Endometrial microvascular endothelial cells (primary cell): Measurements from ENCODE around the gene NBEAL2. TPM values are rescaled to one million over a fixed set of nuclear protein-coding genes. Genes with fewer than 3 reads are reported as not detected.

Source experiments
- in situ Hi-C: cut with HindIII; loops from 2 replicates; pipeline ENCODE4 v1.10.0; 2017; ENCODE audit warnings: low sequenced_read_pairs, low pct_unique_long_range_greater_than_20kb; ENCODE audit errors: inconsistent ontology term
- total RNA-seq: library from RNA; depleted of rRNA; stranded (reverse); fragments of >200 nt; gene quantifications from one replicate; pipeline ENCODE4 v1.2.3, GENCODE V29; 2015; ENCODE audit errors: inconsistent ontology term

Gene NBEAL2
- total RNA-seq, 1 donor from 2014 or later = 39.9 TPM

DNA sequence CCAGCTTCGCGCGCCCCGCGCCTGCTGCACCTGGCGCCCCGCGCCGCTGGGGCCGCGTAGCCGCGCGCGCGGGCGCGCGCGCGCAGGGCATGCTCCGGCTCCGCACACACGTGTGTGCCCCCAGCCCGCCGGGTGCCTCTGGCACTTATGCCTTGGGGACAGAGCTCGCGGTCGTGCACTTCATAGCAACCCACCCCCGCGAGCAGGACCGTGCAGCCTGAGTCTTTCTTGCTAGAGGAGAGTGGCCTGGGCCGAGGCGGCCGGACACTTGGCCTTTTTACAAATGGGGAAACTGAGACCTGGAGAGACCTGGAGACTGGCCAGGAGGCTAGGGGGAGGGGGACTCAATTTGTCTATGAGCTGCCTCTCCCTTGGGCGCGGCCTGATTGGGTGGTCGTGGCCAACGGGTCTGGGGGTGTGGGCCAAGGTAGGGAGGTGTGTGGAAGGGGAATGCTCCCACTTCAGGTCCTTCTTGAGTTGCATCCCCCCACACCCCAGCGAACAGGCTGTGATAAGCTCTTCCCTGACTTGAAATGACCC is 562 bp downstream of the NBEAL2 start:
- in situ Hi-C loops = no loop called here

DNA sequence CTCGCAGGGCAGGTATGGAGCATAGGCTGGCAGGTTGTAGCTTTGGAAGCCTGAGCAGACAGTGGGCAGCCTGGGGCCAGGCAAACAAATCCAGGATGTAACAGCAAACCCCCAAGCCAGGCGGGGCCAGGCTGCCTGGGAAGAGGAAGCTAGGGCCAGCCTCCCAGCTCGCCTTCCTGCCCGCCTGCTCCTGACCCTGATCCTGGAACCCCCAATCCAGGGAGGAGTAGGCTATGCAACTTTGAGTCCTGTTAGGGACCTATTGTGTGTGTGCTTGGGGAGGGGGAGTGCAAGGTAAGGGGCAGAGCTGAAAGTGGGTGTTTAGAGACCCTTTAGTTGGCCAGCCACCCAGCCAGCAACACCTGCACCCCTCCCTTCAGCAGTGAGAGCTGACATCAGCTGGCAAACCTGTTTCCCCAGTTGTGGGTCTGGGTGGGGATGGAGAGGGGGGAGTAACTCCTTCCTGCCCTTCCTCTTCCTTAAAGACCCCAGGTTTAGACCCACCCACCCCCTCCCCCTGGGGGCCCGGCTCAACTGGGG is 2.5 kb downstream of the NBEAL2 start:
- in situ Hi-C loops = no loop called here

DNA sequence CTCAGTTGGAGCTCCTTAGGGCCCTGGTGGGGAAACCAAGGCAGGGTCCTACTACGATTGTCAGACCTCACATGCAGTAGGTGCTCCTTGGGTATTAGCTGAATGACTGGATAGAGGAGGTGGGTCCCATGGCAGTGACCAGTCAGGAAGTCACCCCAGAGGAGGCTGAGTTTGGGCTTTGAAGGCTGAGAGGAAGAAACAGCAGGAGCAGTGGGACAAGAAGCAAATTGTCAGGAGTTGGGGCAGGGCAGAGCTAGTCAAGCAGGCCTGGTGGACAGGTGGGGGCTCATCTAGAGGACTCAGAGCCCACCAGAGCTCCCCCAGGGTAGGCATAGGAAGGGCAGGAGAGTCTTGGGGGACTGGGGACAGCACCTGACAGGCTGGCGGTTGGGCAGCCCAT is 3.1 kb downstream of the NBEAL2 start:
- in situ Hi-C loops = no loop called here

DNA sequence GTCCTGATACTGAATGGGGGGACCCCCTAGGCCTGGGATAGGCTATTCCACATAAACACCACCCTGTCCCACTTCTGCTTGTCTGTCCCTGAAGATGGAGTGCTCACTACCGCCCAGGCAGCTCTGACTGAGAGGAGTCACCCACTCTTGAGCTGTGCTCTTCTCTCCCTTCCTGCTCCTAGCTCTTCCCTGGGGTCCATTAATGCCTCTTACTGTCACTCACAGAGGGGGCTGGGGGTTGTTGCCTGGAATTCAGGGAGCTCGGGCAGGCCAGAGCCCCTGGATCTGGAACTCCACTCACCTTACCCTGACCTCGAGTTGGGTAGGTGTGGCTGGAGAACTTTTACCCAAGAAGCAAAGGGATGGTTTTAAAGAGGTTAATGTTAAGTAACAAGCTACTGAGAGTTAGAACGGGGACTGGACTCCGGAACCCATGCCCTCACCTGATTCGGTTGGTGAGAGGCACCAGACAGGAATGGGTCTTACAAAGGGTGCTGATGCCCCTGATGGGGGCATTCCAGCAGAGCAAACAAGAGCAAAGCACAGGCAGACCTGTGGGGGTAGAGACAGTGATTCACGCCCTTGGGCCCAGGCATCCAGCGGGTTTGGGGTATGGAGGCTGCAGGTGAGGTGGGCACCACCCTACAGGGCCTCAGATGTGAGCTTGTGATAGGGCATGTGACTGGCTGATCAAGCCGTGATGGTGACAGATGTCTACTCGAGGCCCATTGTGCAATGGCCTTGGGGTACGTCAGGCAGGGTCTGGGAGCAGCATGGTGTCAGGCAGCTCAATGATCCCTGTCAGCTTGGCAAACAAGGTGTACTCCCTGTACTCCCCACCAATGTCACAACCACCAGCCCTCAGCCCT is 5.4 kb downstream of the NBEAL2 start:
- in situ Hi-C loops = no loop called here

DNA sequence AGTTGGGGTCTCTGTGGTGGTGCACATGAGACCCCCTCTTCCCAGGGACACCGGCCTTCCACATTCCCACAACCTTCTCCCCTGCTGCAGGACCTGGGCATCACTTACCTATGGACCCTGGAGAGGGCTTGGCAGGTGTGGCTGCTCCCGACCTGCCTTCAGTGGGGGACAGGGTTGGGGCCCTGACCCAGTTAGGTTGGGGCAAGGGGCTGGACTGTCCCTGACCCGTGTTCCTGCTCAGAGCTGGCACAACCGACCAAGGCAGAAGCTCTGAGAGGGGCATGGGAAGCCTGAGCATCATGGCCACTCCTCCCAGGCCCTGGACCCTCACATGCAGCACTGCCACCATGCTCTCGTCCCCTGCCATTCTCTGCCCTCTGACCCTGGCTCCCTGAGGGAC is 6.1 kb downstream of the NBEAL2 start:
- in situ Hi-C loops = no loop called here

DNA sequence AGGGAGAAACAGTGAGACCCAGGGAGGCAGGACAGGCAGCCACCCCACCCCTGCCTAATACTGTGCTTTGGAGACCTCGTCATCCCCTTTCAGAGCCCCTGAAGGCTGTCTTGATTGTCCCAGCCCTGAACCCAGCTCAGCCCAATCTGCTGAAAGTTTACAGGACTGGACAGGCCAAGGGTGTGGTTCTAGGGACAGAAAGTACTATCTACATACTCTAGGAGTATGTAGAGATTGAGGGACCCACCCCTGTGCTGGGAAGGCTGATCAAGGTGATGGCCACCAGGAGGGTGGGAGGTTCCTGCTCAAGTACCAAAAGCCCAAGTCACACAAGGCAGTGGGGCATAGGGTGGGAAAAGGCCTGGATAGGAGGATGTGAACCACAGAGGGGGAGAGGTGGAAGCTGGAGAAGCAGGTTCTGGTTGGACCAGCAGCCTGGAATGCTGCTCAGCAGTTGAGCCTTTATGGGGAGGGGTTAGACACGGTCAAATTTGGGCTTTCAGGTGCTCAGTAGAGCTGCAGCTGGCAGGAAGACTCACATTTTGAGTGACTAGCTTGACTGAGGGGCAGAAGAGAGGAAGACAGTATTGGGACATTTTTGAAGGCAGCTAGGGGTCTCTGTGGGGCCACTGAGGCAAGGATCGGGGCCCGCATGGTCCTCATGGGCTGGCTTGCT is 6.7 kb downstream of the NBEAL2 start:
- in situ Hi-C loops = no loop called here

DNA sequence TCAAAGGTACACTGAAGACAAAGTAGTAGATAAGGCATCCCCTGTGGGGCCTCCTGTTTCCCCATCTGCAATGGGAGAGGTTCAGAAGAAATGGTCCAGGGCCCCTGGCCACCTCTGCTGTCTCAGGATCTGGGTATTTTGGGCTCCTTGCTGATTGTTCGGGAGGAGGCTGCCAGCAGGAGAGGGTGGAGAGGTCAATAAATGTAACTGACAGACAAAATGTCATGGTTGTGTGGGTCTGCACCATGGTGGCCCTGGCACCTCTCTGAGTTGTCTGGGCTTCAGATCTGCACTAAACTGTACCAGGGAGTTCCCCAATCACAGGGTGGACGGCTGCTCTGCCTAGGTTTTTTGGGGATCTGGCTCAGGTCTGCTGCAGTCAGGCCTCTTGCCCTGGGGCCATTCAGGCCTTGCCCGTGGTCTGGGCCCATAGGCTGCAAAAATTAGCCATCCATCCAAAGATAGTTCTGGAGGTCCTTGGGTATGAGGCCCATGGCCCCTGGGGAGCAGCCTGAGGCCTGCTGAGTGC is 7.4 kb downstream of the NBEAL2 start:
- in situ Hi-C loops = no loop called here

DNA sequence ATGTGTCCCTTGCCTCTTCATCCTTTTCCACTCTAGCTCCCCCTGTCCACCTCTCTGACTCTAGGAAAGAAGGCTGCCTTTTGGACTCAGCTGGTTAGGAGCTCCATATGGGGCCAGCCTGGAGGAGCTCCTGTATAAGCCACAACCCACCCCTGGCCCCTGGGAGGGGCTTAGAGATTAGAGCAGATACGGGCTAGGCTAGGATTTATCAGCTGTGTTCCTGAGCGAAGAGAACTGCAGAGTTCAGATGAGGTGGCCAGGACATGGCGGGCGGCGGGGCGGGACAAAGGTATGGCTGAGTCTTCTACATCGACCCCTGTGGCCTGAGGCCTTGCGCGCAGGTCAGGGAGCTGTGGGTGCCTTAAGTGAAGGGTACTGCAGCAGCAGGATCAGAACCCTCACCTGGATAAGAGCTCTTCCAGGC is 7.9 kb downstream of the NBEAL2 start:
- in situ Hi-C loops = no loop called here

DNA sequence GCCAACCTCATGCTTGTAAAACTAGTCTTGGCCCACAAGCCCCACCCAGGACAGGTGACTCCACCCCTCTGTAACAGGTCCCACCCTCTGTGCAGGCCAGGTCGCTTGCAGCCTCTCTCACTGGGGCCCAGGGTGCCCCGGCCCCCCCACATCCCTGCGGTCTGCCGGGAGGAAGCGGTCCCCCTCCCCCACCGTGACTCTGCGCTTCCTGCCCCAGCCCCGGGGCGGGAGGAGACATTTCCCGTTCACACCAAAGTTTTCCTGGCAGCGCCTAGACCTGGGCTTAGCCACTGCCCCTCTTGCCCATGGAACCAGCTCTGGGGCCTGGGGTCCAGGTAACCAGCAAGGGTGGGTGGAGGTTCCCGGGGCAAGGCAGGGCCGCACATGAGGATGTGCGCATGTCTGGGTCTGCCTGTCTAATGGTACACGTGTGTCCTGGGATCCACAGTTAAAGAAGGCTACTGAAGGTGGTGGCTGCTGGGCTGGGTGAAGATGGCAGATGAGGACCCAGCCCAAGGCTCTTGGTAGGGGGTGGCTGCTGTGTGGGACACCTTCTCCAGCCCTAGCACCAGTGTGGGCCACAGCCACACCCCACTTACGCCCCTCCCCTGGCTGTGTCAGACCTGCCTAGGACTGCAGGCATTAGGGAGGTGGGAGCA is 8.4 kb downstream of the NBEAL2 start:
- in situ Hi-C loops = no loop called here

DNA sequence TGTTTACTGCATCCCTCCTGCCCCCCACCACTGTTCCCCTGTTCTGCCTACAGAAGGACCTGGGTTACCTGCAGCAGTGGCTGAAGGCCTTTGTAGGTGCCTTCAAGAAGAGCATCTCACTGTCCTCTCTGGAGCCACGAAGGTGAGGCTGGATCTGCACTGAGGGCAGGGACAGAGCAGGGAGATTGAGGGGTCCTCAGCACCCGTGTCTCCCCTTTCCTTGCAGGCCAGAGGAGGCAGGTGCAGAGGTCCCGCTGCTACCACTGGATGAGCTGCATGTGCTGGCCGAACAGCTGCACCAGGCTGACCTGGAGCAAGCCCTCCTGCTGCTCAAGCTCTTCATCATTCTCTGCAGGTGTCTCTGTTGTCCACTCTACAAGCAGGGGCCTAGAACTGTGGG is 9.2 kb downstream of the NBEAL2 start:
- in situ Hi-C loops = no loop called here

DNA sequence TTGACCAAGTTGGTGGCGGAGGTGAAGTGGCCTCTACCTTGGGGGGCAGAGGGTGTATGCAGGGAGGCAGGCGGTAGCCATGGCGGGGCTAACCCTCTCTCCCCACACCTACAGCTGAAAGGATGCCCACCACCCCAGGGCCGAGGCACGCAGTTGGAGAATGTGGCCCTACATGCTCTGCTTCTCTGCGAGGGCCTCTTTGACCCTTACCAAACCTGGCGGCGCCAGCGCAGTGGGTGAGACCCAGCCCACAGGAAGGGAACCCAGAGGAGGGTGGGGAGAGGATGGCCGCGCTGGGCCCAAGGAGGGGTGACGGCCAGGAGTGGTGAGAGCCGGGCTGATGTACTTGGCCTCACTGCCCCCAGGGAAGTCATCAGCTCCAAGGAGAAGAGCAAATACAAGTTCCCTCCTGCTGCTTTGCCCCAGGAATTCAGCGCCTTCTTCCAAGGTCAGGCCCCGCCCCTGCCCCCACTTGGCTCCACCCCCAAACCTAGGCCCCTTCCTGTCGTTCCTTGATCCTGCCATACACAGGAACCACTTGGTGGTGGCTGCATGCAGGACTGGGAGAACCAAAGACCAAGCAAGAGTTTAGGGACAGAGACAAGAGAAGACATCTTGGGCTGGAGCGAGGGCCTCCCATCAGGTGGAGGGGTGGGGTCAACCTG is 9.8 kb downstream of the NBEAL2 start:
- in situ Hi-C loops = no loop called here

DNA sequence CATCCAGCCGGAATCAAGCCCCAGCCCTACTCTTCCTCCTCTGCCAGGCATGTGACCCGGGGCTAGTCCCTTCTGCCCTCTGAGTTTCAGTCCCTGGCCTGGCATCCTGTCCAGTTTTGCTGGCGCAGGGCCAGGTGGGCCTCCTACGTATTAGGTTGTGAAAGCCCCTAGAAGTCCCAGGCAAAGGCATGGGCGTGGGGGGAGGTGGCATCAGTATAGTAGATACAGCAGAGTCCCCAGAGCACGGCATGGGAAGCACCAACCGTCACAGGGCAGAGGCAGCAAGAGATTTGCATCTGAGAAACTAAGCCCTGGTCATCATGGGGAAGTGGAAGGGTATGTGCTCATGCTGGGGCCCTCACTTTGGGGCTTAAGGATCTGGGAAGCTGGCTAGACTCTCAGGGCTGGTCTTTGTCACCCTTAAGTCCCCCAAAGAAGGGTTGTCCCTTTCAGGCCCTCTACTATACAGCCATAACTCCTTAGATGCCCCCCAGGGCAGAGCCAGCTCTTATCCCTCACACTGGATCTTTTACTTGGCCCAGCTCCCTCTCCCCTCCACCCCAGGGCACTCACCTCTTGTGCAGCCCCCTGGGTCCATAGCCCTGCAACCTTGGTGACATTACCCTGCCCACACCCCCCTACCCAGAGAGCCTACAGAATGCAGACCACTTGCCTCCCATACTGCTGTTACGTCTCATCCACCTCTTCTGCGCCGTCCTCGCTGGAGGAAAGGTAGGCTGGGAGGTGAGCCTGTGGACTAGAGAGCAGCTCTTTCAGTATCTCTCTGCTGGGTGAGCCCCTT is 11.3 kb downstream of the NBEAL2 start:
- in situ Hi-C loops = no loop called here

DNA sequence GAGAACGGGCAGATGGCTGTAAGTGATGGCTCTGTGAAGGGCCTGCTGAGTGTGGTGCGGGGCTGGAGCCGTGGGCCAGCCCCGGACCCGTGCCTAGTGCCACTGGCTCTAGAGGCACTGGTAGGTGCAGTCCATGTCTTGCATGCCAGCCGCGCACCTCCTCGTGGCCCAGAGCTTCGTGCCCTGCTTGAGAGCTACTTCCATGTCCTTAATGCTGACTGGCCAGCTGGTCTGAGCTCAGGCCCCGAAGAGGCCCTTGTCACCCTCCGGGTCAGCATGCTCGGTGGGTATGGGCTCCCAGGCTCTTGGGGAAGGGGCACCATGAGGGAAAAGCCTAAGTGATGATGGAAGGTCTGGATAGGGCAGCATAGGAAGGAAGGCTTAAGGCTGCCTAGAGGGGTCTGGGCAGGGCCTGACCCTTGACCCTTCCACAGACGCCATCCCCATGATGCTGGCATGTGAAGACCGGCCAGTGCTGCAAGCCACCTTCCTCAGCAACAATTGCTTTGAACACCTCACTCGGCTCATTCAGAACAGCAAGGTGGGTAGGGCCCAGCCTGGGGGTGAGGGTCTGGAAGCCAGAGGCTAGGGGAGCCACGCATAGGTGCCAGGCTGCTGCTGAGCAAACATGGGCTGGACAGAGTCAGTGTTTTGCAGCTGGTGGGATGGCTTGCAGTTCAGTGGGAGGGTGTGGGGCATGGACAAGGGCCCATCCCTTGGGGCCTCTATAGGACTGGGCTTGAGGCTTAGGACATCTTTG is 12.1 kb downstream of the NBEAL2 start:
- in situ Hi-C loops = no loop called here

DNA sequence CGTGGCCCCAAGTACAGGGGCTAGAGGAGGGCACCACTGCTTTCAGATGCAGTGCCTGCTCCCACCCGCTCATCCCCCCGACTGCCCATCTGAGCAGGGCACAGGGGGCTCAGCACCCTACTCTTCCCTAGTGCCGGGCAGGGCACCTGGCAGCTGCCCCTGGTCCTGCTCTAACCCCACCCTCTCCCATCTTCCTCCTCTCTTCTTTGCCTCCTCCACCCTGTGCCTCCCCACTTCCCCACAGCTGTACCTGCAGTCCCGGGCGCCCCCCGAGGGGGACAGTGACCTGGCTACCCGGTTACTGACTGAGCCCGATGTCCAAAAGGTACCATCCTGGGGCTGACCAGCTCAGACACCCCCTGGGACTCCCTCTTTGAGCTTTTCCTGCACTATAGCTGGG is 12.8 kb downstream of the NBEAL2 start:
- in situ Hi-C loops = no loop called here

DNA sequence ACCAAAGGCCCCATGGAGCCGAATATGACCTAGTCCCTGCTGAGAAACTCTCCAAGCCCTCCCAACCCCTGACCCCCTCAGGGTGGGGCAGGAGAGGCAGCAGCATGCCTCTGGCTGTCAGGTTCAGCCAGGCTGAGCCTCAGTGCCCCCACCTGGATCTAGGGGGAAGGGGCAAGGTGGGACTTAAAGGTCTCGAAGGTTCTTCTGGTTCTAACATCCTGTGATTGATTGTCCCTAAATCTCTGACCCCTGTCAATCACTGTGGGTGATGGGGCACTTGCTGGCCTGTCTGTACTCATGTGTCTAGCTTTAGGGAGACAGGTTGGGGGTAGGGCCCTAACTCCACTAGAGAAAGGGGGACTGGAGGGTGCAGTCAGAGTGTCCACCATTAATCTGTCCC is 13.8 kb downstream of the NBEAL2 start:
- in situ Hi-C loops = no loop called here

DNA sequence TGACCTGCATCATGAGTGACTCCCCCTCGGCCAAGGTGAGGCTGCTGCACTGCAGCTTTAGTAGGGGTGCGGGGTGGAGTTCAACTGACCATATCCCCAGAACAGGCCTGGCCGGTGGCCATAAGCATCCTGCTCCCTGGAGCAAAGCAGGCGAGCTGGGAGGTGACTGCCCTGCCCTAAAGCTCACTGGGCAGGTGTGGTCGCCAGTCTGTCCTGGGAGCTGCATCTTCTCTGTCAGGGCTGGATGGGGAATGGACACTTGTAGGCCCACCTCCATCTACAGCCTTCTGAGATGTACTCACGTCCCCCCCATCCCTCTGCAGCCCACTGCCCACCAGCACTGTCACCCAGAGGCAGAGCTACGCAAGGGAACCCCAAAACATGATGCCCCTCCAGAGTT is 14.5 kb downstream of the NBEAL2 start:
- in situ Hi-C loops = no loop called here
